ENCODE results near the gene FGF5.

FGF5 gene

GRCh38 chr4:80335226-80335553 lies 68.7 kb downstream of the FGF5 start:
- no peak for DNase-seq (ENCODE audit: low read depth in 1 of 2, low spot score in 1 of 2)

DNA sequence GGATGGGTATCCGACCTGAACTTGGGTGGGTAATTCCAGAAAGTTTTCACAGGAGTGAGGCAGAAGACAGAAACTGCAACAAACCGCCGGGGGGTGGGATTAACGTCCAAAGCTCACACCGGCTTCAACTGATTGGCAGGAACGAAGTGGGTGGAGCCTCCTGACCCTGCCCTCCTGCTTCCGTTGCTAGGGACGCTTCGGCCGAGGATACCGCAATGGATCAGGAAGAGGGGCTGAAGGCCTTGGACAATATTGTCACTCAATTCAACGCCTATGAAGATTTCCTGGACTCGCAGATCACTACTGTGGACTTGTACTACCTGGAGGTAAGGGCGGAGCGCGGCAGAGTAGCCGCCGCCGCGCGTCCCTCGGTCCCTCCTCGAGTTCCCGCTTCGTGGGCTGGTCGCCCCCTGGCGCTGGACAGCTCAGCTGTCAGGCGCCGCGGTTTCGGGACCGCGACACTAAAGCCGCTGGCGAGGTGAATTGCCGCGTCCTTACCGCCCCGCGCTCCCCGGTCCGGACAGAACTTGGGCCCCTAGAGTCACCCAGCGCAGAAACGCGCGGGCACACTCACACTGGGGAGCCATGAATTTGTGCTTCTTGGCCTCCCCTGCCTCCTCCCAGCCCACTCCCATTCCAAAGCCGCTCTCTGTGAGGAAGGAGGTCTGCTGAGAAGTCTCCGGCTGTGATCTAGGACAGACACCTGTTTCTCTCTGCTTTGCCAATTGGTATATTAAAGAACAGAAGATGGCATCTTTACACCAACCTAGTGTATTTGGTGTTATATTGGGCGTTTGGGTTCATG lies 69.3 kb downstream of the FGF5 start, which contains the start of gene CFAP299:
Gene CFAP299, plus strand, starts transcription at position 177 of the 805 bp plus-strand sequence.
- DNase-seq (ENCODE audit: low read depth in 1 of 2, low spot score in 1 of 2): peak in 1 of 2 donors; percentile 42

- no peak for DNase-seq (ENCODE audit: low read depth in 1 of 2, low spot score in 1 of 2)
Measured at GRCh38 chr4:80336582-80336981, 70.1 kb downstream of the FGF5 start.

DNA sequence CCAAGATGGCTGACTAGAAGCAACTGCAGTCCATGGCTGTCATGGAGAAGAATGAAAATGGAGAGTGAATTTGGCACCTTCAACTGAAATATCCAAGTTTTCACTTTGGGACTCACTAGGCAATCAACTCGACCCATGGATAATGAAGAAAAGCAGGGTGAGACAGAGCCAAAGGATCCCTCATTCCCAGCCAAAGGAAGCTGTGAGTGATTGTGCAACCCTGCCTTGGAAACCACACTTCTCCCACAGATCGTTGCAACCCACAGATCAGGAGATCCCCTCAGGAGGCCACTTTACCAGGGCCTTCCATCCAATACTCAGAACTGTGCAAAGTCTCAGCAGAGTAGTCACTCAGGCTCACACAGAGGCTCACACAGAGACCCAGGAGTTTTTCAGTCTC lies 73.6 kb downstream of the FGF5 start:
- DNase-seq (ENCODE audit: low read depth in 1 of 2, low spot score in 1 of 2): no peak

Data from stimulated activated CD4-positive, alpha-beta T cell treated with anti-CD3 and anti-CD28 coated beads, Interleukin-15, amount 100 ng/mL, for 1 hour (primary cell).